Lower lobe of right lung (tissue), 2 donors: ENCODE data around the gene CDC20. TPM values are rescaled to one million over a fixed set of nuclear protein-coding genes. Genes with fewer than 3 reads are reported as not detected.

ENCODE experiments used
- ATAC-seq, 2 donors: fragments of 200-7000 bp; cut with Tn5 transposase; one replicate each; pipeline ENCODE4 v1.9.1; 2020 to 2022; ENCODE audit warnings: mild to moderate bottlenecking in 2 of 2, moderate library complexity in 2 of 2
- DNase-seq: peaks from one replicate; pipeline ENCODE4 v3.0.0-alpha.2; 2020
- H3K27ac ChIP-seq: fragments of 200-600 bp; one replicate; pipeline ENCODE4 v1.8.0; 2022
- H3K27me3 ChIP-seq: fragments of 200-600 bp; one replicate; pipeline ENCODE4 v1.8.0; 2022; ENCODE audit warnings: low read depth
- H3K36me3 ChIP-seq: fragments of 200-600 bp; one replicate; pipeline ENCODE4 v1.8.0; 2022; ENCODE audit warnings: mild to moderate bottlenecking
- H3K4me1 ChIP-seq: fragments of 200-600 bp; one replicate; pipeline ENCODE4 v1.8.0; 2022
- H3K4me3 ChIP-seq: fragments of 200-600 bp; one replicate; pipeline ENCODE4 v1.8.0; 2022; ENCODE audit warnings: mild to moderate bottlenecking
- H3K9me3 ChIP-seq: fragments of 200-600 bp; one replicate; pipeline ENCODE4 v1.8.0; 2022
- CTCF ChIP-seq: fragments of 200-600 bp; IDR thresholded peaks from one replicate; pipeline ENCODE4 v1.8.0; 2022; ENCODE audit warnings: antibody characterized with exemption, mild to moderate bottlenecking
- intact Hi-C: fragments of 100-400 bp; cut with DNase I; formaldehyde crosslinking; loops from one replicate; pipeline ENCODE4 v1.11.0; 2022
- total RNA-seq: library from RNA; stranded (reverse); fragmentation: NEBNext Ultra II Directional; extraction: Animal tissue kit (Norgen Biotek cat#: 25700); gene quantifications from one replicate; pipeline ENCODE4 v1.2.1, GENCODE V29; 2021
- donor health status: DM: no; HTN: yes; CAD: no; lungs with severe emphysema.

The CDC20 gene
- total RNA-seq, 1 donor from 2014 or later = 2.4 TPM

- Histone ChIP-seq H3K9me3 (no peaks in the 10 kb centered on the region), H3K27ac (no peak overlapping the region), H3K27me3 (no peaks in the 10 kb centered on the region), H3K4me1 (peaks cover 33% of the 10 kb centered on the region), H3K36me3 (peaks cover 45% of the 10 kb centered on the region), H3K4me3 (peak overlapping the region; percentile 83)
- TF ChIP-seq CTCF = no peak
- ATAC-seq (peak in 1 of 2 donors; percentile 2), DNase-seq (no peak)
- intact Hi-C loops = no loop called here
Observed at GRCh38 chr1:43387976-43388599, 29.3 kb downstream of the CDC20 start.

- ATAC-seq = no peak
- Histone ChIP-seq H3K4me1 (peaks cover 33% of the 10 kb centered on the region), H3K27ac (peak overlapping the region; percentile 85), H3K27me3 (no peaks in the 10 kb centered on the region), H3K9me3 (no peaks in the 10 kb centered on the region), H3K36me3 (peaks cover 40% of the 10 kb centered on the region), H3K4me3 (peak overlapping the region; percentile 83)
- TF ChIP-seq CTCF = no peak
- intact Hi-C loops = no loop called here
- DNase-seq = no peak
Observed at GRCh38 chr1:43388613-43389012, 29.8 kb downstream of the CDC20 start.

GRCh38 chr1:43389326-43390313 lies 30.8 kb downstream of the CDC20 start, which contains the start of the genes MED8 and SZT2:
Gene MED8 (minus strand): TSS chr1:43389800. CDS start chr1:43389764, 36 bp downstream.
Gene SZT2 (plus strand): TSS chr1:43389899. CDS start chr1:43389969, 70 bp downstream.
- peak within 1 kb of the TSS; percentile 85 for H3K27ac ChIP-seq
- peak within 1 kb of the TSS; percentile 83 for H3K4me3 ChIP-seq
- TF ChIP-seq CTCF = no peak
- H3K36me3 ChIP-seq = peaks cover 33% of the 10 kb centered on the region
- intact Hi-C loops = no loop called here
- ATAC-seq = peak; percentile 98 to 100
- H3K27me3 ChIP-seq = no peaks in the 10 kb centered on the region
- H3K4me1 ChIP-seq = peaks cover 33% of the 10 kb centered on the region
- no peaks in the 10 kb centered on the region for H3K9me3 ChIP-seq
- DNase-seq = peak; percentile 96

GRCh38 chr1:43392702-43393101 lies 33.9 kb downstream of the CDC20 start:
- no peak for TF ChIP-seq CTCF
- DNase-seq (no peak), ATAC-seq (no peak)

GRCh38 chr1:43395523-43395922 lies 36.7 kb downstream of the CDC20 start:
- Histone ChIP-seq H3K4me1 (peaks cover 8% of the 10 kb centered on the region), H3K36me3 (peaks cover 17% of the 10 kb centered on the region), H3K27me3 (no peaks in the 10 kb centered on the region), H3K4me3 (no peak overlapping the region), H3K27ac (no peak overlapping the region), H3K9me3 (no peaks in the 10 kb centered on the region)
- DNase-seq (no peak), ATAC-seq (no peak)
- TF ChIP-seq CTCF = no peak
- intact Hi-C loops = no loop called here

More at GRCh38 chr1:43392702-43393101, 33.9 kb downstream of the CDC20 start:
- Histone ChIP-seq H3K9me3 (no peaks in the 10 kb centered on the region), H3K27me3 (no peaks in the 10 kb centered on the region), H3K36me3 (peaks cover 17% of the 10 kb centered on the region), H3K4me1 (peaks cover 26% of the 10 kb centered on the region), H3K27ac (no peak overlapping the region), H3K4me3 (no peak overlapping the region)
- intact Hi-C loops = no loop called here
